Stimulated activated CD4-positive, alpha-beta T cell treated with anti-CD3 and anti-CD28 coated beads, Interleukin-4, amount 100 ng/mL, for 4 hours (primary cell): ENCODE measurements around the gene MYO3A.

Source experiments
- DNase-seq, 2 experiments: peaks; one replicate each; pipeline ENCODE4 v3.0.0-alpha.2; 2020

The MYO3A gene

DNA sequence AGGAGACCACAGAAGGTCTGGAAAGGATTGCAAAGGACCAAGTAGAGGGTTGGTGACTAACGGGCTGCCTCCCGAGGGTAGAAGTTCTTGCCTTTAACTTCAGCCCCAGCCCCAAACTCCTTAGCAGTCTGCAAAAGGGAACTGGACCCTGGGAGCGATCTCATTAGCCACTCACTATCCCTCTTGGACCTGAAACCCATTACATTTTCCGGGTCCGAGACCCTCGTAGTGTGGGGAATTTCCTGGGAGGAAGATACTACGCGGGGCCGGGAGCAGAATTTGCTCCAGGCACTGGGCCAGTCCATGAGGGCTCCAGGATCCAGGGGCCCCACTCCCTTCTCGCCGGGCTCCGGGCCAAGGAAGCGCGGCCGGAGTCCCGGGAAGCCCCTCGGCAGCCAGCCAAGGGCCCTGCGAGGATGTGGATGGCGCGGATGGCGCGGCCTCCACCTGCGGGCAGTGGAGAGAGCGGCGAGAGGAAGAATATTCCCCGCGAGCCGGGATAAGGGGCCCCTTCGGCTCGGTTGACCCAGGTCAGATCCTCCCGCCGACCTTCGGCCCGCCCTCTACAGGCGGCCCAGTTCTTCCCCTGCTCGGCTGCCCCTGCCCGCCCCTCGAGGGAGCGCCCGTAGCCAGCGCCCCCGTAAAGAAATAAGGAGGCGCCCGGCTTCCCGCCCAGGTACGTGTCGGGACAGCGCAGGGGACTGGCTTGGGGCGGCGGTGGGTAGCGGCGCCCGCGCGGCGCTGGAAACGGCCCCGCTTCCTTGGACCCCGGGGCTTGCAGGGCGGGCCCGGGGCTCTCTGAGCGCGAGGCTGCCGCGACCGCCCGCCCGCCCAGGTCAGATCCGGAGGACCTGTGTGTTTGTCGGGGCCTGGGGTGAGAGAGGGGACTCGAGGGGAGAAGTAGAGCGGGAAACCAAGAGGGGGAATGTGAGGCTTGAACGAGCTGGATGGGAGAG lies at the start of gene MYO3A:
Gene MYO3A, plus strand, starts transcription at position 577 of the 956 bp plus-strand sequence. CDS start 17,882 bp downstream, outside the sequence.
- DNase-seq: no peak

GRCh38 chr10:25888627-25889026 lies 45.4 kb upstream of the MYO3A start:
- no peak for DNase-seq

- DNase-seq: no peak
These were observed 43.0 kb upstream of the MYO3A start for GRCh38 chr10:25890995-25891394.

GRCh38 chr10:25895856-25896255 lies 38.2 kb upstream of the MYO3A start:
- no peak for DNase-seq

DNA sequence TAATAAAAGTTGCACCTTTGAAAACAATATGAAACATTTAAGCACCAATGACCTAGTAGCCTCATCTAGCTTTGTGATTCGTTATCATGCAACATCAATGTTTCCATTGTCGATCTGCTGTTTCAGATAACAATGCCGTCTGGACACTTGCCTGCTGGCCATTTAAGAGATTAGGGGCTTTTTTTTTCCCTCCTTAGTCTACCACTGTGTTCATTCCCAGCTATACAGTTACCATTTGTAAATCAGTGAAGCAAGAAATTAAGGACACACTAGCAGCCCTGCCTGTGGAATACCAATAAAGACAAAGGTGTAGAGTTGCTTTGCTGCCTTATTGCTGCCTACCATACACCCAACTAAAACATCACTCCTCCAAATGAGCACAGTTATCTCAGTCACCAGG lies 37.6 kb upstream of the MYO3A start:
- DNase-seq: no peak

- no peak for DNase-seq
These were observed 34.7 kb upstream of the MYO3A start for GRCh38 chr10:25899304-25899703.

DNA sequence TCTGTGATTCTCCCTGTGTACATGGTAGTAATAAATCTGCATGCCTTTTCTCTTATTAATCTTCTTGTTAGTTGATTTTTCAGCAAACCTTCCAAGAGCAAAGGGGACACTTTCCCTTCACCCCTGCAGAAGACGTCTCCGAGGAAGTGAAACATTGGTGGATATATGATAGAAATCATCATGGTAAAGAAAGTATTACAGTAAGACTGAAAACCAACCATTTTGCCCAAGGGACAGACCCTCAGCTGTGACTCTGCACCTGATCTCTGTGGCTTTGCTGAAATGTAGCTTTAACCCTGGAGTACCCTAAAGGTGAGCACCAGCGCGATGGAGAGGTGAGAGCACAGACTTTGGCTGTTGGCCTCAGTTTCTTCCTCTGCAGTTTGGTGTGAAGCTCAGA lies 32.8 kb upstream of the MYO3A start:
- no peak for DNase-seq

- no peak for DNase-seq
These were observed 32.0 kb upstream of the MYO3A start for GRCh38 chr10:25902002-25902401.

- no peak for DNase-seq
These were observed 26.8 kb upstream of the MYO3A start for GRCh38 chr10:25907261-25907660.

DNA sequence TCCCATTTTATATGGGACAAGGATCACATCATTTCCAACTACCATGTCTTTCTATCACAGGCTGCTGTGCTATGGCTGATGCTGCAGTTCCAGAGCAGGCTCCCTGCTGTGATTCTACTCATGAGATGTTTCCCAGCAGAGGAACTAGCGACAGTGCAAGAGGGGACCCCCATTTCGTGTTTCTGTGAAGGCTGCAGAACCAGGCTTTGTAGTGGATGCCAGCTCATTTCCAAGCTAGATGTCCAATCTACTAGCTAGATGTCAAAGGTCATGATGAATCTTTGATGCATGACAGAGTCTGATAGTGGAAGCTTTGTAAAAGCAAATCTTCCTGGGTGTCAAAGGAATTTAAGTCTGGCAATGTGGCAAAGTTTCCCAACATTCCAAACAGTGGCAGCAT lies 21.2 kb upstream of the MYO3A start:
- DNase-seq: no peak

DNA sequence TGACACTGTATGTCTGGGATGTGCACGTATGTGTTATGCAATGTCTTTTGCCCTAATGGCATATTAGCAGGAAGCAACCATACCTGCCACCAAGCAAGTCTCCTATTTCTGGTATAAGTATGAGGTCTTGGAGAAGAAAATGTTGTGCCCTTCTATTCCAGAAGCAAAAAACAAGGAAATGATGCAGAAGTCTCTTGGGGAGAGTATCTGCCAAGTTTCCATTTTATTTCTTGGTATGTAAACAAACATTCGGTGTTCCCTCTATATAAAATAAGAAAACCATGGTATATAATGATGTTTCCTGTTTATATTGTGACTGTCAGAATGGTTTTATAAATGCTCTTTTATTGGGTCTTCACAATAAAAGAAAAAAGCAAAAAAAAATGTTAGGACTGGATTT lies 19.3 kb upstream of the MYO3A start:
- DNase-seq: no peak

GRCh38 chr10:25934621-25935139 lies 651 bp downstream of the MYO3A start:
- DNase-seq: peak in 1 of 2 experiments; percentile 7

DNA sequence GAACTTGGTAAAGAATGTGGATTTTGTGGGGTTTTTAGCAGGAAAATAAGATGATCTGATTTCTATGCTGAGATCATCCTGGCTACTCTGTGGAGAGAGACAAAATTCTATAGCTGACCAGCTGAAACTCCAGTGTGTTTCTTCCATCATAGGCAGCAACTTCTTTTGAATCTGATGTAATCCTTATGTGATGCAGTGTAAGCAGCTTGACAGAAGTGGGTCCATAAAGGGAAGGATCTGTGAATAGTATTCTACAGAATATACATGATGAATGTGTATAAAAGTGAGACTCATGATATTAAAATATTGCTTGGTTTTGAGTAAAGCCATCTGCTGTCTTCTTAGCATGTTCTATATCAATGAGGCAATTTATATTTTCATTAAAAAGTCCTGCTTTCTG lies 4.4 kb downstream of the MYO3A start:
- DNase-seq: no peak

DNA sequence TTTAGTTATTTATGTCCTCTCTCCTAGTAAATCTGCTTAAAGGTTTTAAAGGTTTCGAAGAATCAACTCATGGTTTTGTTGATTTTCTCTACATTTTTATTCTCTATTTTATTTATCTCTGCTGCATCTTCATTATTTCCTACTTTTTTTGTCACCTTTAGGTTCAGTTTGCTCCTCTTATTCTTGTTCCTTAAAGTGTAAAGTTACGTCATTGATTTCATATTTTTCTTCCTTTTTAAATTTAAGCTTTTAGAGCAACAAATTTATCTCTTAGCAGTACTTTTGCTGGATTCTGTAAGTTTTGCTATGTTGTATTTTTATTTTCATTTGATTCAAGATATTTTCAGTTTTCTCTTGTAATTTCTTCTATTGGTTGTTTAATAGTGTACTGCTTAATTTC lies 10.7 kb downstream of the MYO3A start:
- DNase-seq: no peak

- no peak for DNase-seq
These were observed 18.8 kb downstream of the MYO3A start for GRCh38 chr10:25952857-25953256.

GRCh38 chr10:25954851-25955250 lies 20.8 kb downstream of the MYO3A start:
- no peak for DNase-seq

- no peak for DNase-seq
These were observed 25.7 kb downstream of the MYO3A start for GRCh38 chr10:25959540-25960232.

DNA sequence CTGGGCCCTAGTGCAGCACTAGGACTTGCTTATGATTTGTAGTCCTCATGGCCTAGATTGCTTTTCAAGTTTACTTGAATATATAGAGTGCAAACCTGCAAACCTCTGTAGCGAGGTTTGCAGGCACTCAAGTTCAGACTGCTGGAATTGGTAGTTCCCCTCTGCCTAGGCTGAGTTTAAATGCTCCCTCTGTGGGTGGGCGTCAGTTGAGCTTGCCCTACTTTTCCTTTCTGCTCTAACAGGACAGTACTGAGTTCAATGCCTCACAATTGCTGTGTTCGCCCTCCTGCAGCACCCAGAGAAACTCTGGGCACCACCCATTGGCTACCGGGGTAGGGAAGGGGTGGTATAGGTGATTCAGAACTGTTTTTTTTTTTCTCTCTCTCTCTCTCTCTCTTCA lies 31.6 kb downstream of the MYO3A start:
- no peak for DNase-seq

- DNase-seq: no peak
These were observed 32.8 kb downstream of the MYO3A start for GRCh38 chr10:25966844-25967243.

DNA sequence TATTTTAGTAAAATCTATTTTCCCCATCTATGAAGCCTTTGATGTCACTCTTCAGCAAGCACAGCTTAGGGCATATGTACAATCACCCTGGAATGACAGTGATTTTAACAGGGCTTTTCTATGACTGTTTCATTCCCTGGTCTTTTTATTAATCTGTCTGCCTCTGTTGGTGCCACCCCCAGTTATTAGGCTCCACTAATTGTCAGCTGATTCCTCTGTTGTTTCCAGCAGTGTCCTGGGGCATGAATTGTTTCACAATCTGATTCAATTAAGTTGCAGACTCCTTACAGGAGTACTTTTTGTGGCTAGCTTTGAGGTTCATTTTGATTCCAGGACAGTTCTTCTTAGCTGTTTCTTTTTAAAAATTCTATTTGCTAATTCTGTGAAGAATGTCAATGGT lies 38.6 kb downstream of the MYO3A start:
- DNase-seq: no peak

- no peak for DNase-seq
These were observed 40.9 kb downstream of the MYO3A start for GRCh38 chr10:25974897-25975459.

DNA sequence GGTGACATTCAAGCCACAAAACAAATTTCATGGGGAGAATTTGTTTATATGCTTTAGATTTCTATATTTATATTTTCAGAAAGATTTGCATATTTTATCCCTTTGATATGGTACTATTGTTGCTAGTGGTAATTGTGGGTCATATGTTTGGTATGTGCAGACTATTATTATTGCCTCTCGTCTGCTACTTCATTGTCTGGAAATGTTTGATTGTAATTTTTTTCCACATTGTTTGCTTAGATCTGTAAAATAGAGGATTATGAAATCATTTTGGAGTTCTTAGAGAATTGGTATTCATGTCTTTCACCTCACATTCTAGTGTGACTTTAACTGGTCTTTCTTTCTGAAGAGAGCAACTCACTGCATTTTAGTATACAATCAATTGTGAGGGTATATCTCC lies 44.7 kb downstream of the MYO3A start:
- DNase-seq: no peak

GRCh38 chr10:25982107-25982506 lies 48.1 kb downstream of the MYO3A start:
- no peak for DNase-seq

- DNase-seq: no peak
These were observed 54.6 kb downstream of the MYO3A start for GRCh38 chr10:25988583-25988982.
